PC-9 (cell line): ENCODE results near the gene STX8.

Experiments
- CTCF ChIP-seq: fragments of 200-600 bp; sonication (generic); conservative IDR thresholded peaks from 2 replicates; pipeline ENCODE4 v1.6.1; 2017; ENCODE audit warnings: mixed run types, antibody characterized with exemption, mild to moderate bottlenecking, moderate library complexity
- EZH2 ChIP-seq: fragments of 200-600 bp; sonication (generic); IDR thresholded peaks from 2 replicates; pipeline ENCODE4 v1.8.0; 2017; ENCODE audit warnings: antibody characterized with exemption, low read depth

- TF ChIP-seq CTCF (no peak), EZH2 (no peak)
Observed at GRCh38 chr17:9266031-9266680, 309.5 kb downstream of the STX8 start.
